NCI-H187 (cell line): Measurements from ENCODE around the gene ARL13B.

Experiments
- DNase-seq, 2 experiments: peaks; one replicate each; lab custom pipeline; 2025; lab: John Stamatoyannopoulos, UW

Gene ARL13B

DNA sequence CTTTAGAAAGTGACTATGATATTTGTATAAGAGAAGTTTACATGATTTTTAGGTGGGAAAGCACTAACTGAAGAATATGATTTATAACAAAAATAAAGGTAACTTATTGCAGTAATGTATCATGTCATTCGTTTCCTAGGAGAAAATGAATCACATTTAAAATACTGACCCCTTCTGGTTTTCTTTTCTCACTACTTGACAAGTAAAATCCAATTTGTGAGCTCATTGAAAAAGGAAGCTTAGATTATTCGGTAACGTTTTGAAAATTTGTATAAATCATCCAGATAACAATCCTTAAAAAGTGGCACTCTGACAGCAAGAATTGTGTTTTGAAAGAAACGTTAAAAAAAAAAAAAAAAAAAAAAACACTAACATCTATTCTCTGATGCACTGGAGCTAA lies 121.9 kb downstream of the ARL13B start:
- no peak for DNase-seq
